ENCODE data around the gene SMURF1.

- TF ChIP-seq POLR2AphosphoS5 (IDR thresholded peaks at IDR 0.05) (no peak), POLR2A (IDR thresholded peaks at IDR 0.05) (no peak), CTCF (IDR thresholded peaks at IDR 0.05) (no peak)
Measured at GRCh38 chr7:99037327-99037940, 106.5 kb downstream of the SMURF1 start.

Data from suprapubic skin (tissue), 4 donors.